Activated CD8-positive, alpha-beta T cell treated with anti-CD3 and anti-CD28 coated beads, Interleukin-2, amount 10 ng/mL, durations not matched to agents 7 days and 5 days (primary cell): Measurements from ENCODE around the gene TMEM81. TPM values are rescaled to one million over a fixed set of nuclear protein-coding genes. Genes with fewer than 3 reads are reported as not detected.

Experiments used
- ATAC-seq: fragments of 150-1000 bp; cut with Tn5 transposase; one replicate; pipeline ENCODE4 v1.10.0; 2021; ENCODE audit warnings: moderate library complexity
- CTCF ChIA-PET: fragments of 350-600 bp; sonication (Branson Sonifier 250); formaldehyde crosslinking; loops from one replicate; lab custom pipeline; 2021; ENCODE audit warnings: antibody characterized with exemption; lab: Charles Lee
- POLR2A ChIA-PET: fragments of 350-600 bp; sonication (Branson Sonifier 250); formaldehyde crosslinking; loops from one replicate; lab custom pipeline; 2021; ENCODE audit warnings: antibody characterized with exemption; lab: Charles Lee
- DNase-seq: peaks from one replicate; pipeline ENCODE4 v3.0.0-alpha.2; 2020
- H3K27ac Mint-ChIP-seq: one replicate; pipeline ENCODE4 v1.8.0; 2021; ENCODE audit warnings: mild to moderate bottlenecking, mixed read lengths
- H3K27me3 Mint-ChIP-seq: one replicate; pipeline ENCODE4 v1.8.0; 2021; ENCODE audit warnings: low read depth, mixed read lengths
- H3K36me3 Mint-ChIP-seq: one replicate; pipeline ENCODE4 v1.8.0; 2021; ENCODE audit warnings: low read depth, mixed read lengths
- H3K4me1 Mint-ChIP-seq: one replicate; pipeline ENCODE4 v1.8.0; 2021; ENCODE audit warnings: low read depth, mixed read lengths
- H3K4me3 Mint-ChIP-seq: one replicate; pipeline ENCODE4 v1.8.0; 2021; ENCODE audit warnings: mild to moderate bottlenecking, mixed read lengths
- H3K9me3 Mint-ChIP-seq: one replicate; pipeline ENCODE4 v1.8.0; 2022; ENCODE audit warnings: mixed read lengths; ENCODE audit not compliant: insufficient read depth
- total RNA-seq, 2 experiments: library from RNA; stranded (reverse); gene quantifications; one replicate each; pipeline ENCODE4 v1.2.3, GENCODE V29; 2021

The TMEM81 gene
- total RNA-seq, result 1 to 10 TPM; 2.3 to 2.8 TPM

GRCh38 chr1:205084360-205084759 lies at the start of gene TMEM81:
TMEM81 (minus strand) TSS chr1:205084460; CDS start chr1:205084320, 140 bp downstream.
- Mint-ChIP-seq H3K4me3 (no peak within 1 kb of the TSS), H3K27me3 (no peaks in the 10 kb centered on the region), H3K4me1 (no peaks in the 10 kb centered on the region), H3K9me3 (no peaks in the 10 kb centered on the region), H3K27ac (no peak within 1 kb of the TSS), H3K36me3 (peaks cover 31% of the 10 kb centered on the region)
- CTCF ChIA-PET, result interaction anchor here (11.2 kb wide), 1 partner anchor 22 kb away, joined by 81 read pairs; no protein-coding TSS in a partner anchor
- ATAC-seq (no peak), DNase-seq (no peak)
- POLR2A ChIA-PET, result no interaction called here

- no peaks in the 10 kb centered on the region for H3K36me3 Mint-ChIP-seq
- DNase-seq (no peak), ATAC-seq (no peak)
- POLR2A ChIA-PET, result no interaction called here
- H3K27me3 Mint-ChIP-seq, result no peaks in the 10 kb centered on the region
- H3K4me1 Mint-ChIP-seq, result no peaks in the 10 kb centered on the region
- H3K27ac Mint-ChIP-seq, result no peak overlapping the region
- no peaks in the 10 kb centered on the region for H3K9me3 Mint-ChIP-seq
- no peak overlapping the region for H3K4me3 Mint-ChIP-seq
- CTCF ChIA-PET, result interaction anchor here (0.6 to 1.5 kb wide), 4 partner anchors 8 to 804 kb away, joined by 3 to 7 read pairs (median 3); partner anchors contain the start of gene RBBP5
Measured at GRCh38 chr1:205133287-205133686, 49.0 kb upstream of the TMEM81 start.

GRCh38 chr1:205129447-205130029 lies 45.3 kb upstream of the TMEM81 start:
- CTCF ChIA-PET, result interaction anchor here (0.7 to 1.3 kb wide), 2 partner anchors 12 kb away, joined by 3 to 5 read pairs; no protein-coding TSS in a partner anchor
- Mint-ChIP-seq H3K4me1 (no peaks in the 10 kb centered on the region), H3K36me3 (no peaks in the 10 kb centered on the region), H3K4me3 (no peak overlapping the region), H3K27ac (no peak overlapping the region), H3K9me3 (no peaks in the 10 kb centered on the region), H3K27me3 (no peaks in the 10 kb centered on the region)
- DNase-seq, result no peak
- POLR2A ChIA-PET, result no interaction called here
- ATAC-seq, result no peak

GRCh38 chr1:205128050-205128449 lies 43.8 kb upstream of the TMEM81 start:
- H3K9me3 Mint-ChIP-seq, result no peaks in the 10 kb centered on the region
- ATAC-seq (no peak), DNase-seq (no peak)
- ChIA-PET CTCF (interaction anchor here (1.1 to 1.3 kb wide), 2 partner anchors 13 to 101 kb away, joined by 3 to 5 read pairs; no protein-coding TSS in a partner anchor), POLR2A (no interaction called here)
- no peaks in the 10 kb centered on the region for H3K27me3 Mint-ChIP-seq
- H3K36me3 Mint-ChIP-seq, result no peaks in the 10 kb centered on the region
- no peak overlapping the region for H3K4me3 Mint-ChIP-seq
- peaks cover 5% of the 10 kb centered on the region for H3K4me1 Mint-ChIP-seq
- no peak overlapping the region for H3K27ac Mint-ChIP-seq

DNA sequence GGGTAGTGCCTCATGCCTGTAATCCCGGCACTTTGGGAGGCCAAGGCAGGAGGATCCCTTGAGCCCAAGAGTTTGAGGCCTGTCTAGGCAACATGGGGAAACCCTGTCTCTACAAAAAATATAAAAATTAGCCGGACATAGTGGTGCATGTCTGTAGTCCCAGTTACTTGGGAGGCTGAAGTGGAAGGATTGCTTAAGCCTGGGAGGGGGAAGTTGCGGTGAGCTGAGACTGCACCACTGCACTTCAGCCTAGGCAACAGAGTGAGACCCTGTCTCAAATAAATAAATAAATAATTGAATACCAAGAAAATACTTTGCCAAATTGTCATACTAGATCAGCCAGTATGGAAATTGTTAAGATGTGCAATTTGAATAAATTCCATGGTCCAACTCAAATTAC lies 43.4 kb upstream of the TMEM81 start:
- DNase-seq (no peak), ATAC-seq (no peak)
- Mint-ChIP-seq H3K36me3 (no peaks in the 10 kb centered on the region), H3K9me3 (no peaks in the 10 kb centered on the region), H3K27ac (no peak overlapping the region), H3K4me1 (peaks cover 9% of the 10 kb centered on the region), H3K27me3 (no peaks in the 10 kb centered on the region), H3K4me3 (no peak overlapping the region)
- POLR2A ChIA-PET, result no interaction called here
- CTCF ChIA-PET, result interaction anchor here (1.1 to 2.8 kb wide), 2 partner anchors 14 to 102 kb away, joined by 3 to 11 read pairs; no protein-coding TSS in a partner anchor

DNA sequence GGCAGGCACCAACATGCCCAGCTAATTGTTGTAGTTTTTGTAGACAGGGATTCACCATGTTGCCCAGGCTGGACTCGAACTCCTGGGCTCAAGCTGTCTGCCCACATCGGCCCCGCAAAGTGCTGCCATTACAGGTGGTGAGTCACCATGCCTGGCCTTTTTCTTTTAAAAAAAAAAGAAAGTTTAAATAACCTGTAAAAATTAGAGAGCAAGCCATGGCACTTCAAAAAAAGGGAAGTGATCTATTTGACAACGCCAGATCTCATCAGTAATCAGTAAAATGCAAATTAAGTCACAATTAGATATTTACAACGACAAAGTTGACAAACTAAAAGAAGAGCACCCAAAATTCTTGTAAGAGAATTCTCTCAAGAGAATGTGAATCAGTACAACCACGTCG lies 40.5 kb upstream of the TMEM81 start:
- CTCF ChIA-PET, result interaction anchor here (5.1 kb wide), 1 partner anchor 16 kb away, joined by 46 read pairs; no protein-coding TSS in a partner anchor
- H3K27me3 Mint-ChIP-seq, result no peaks in the 10 kb centered on the region
- H3K9me3 Mint-ChIP-seq, result no peaks in the 10 kb centered on the region
- H3K4me3 Mint-ChIP-seq, result no peak overlapping the region
- POLR2A ChIA-PET, result no interaction called here
- no peak for ATAC-seq
- no peak for DNase-seq
- H3K36me3 Mint-ChIP-seq, result peaks cover 7% of the 10 kb centered on the region
- no peak overlapping the region for H3K27ac Mint-ChIP-seq
- peaks cover 29% of the 10 kb centered on the region for H3K4me1 Mint-ChIP-seq

GRCh38 chr1:205122489-205122882 lies 38.2 kb upstream of the TMEM81 start:
- ChIA-PET POLR2A (interaction anchor here (0.7 to 1.5 kb wide), 5 partner anchors 19 to 632 kb away, joined by 3 to 4 read pairs (median 3); partner anchors contain the start of gene NUAK2), CTCF (interaction anchor here (0.9 to 5.4 kb wide), 15 partner anchors 10 to 316 kb away, joined by 3 to 46 read pairs (median 5); partner anchors contain the start of genes DSTYK and TMCC2)
- Mint-ChIP-seq H3K4me3 (peak overlapping the region; percentile 96), H3K9me3 (no peaks in the 10 kb centered on the region), H3K4me1 (peaks cover 39% of the 10 kb centered on the region), H3K36me3 (peaks cover 14% of the 10 kb centered on the region), H3K27me3 (no peaks in the 10 kb centered on the region), H3K27ac (peak overlapping the region; percentile 99)
- ATAC-seq, result no peak
- no peak for DNase-seq

GRCh38 chr1:205121660-205122488 lies 37.6 kb upstream of the TMEM81 start, which contains the start of gene RBBP5:
RBBP5 (minus strand) TSS chr1:205121978; CDS start chr1:205121873, 105 bp downstream.
- POLR2A ChIA-PET, result interaction anchor here (0.6 to 1.6 kb wide), 10 partner anchors 10 to 134 kb away, joined by 3 to 8 read pairs (median 4); partner anchors contain the start of gene DSTYK
- CTCF ChIA-PET, result interaction anchor here (0.6 to 5.4 kb wide), 24 partner anchors 9 to 315 kb away, joined by 3 to 46 read pairs (median 4); partner anchors contain the start of genes DSTYK and TMCC2
- peak within 1 kb of the TSS; percentile 99 for H3K27ac Mint-ChIP-seq
- peaks cover 14% of the 10 kb centered on the region for H3K36me3 Mint-ChIP-seq
- no peaks in the 10 kb centered on the region for H3K27me3 Mint-ChIP-seq
- H3K4me3 Mint-ChIP-seq, result peak within 1 kb of the TSS; percentile 96
- no peaks in the 10 kb centered on the region for H3K9me3 Mint-ChIP-seq
- peak; percentile 98 for ATAC-seq
- DNase-seq, result peak; percentile 96
- H3K4me1 Mint-ChIP-seq, result peaks cover 39% of the 10 kb centered on the region

- H3K27ac Mint-ChIP-seq, result no peak overlapping the region
- no peaks in the 10 kb centered on the region for H3K9me3 Mint-ChIP-seq
- H3K36me3 Mint-ChIP-seq, result peaks cover 26% of the 10 kb centered on the region
- peaks cover 42% of the 10 kb centered on the region for H3K4me1 Mint-ChIP-seq
- POLR2A ChIA-PET, result no interaction called here
- no peak for ATAC-seq
- H3K4me3 Mint-ChIP-seq, result no peak overlapping the region
- no peaks in the 10 kb centered on the region for H3K27me3 Mint-ChIP-seq
- CTCF ChIA-PET, result interaction anchor here (1.9 to 5.4 kb wide), 2 partner anchors 9 to 110 kb away, joined by 4 to 44 read pairs; partner anchors contain the start of gene TMCC2
- DNase-seq, result no peak
Measured at GRCh38 chr1:205118752-205119151, 34.5 kb upstream of the TMEM81 start.

DNA sequence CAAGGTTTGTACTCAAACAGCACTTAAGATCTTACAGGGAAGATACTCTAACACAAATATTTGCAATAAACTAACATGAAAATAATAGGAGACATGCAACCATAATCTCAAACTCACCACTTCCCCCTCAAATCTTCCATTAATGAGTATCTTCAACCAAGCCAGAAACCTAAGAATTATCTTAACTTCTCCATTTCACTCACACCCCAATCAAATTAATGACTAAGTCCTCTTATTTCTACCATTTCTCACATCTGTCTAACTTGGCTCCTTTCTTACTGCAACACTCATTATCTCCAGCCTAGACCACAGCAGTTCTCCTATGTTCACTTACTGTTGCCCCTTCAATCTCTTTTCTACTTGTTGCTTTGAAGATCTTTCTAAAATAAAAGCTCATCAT lies 27.1 kb upstream of the TMEM81 start:
- DNase-seq (no peak), ATAC-seq (no peak)
- no peak overlapping the region for H3K27ac Mint-ChIP-seq
- peaks cover 28% of the 10 kb centered on the region for H3K36me3 Mint-ChIP-seq
- ChIA-PET POLR2A (interaction anchor here (1.3 kb wide), 1 partner anchor 10 kb away, joined by 4 read pairs; the partner anchor contains the start of gene RBBP5), CTCF (no interaction called here)
- H3K4me1 Mint-ChIP-seq, result no peaks in the 10 kb centered on the region
- no peaks in the 10 kb centered on the region for H3K27me3 Mint-ChIP-seq
- no peak overlapping the region for H3K4me3 Mint-ChIP-seq
- H3K9me3 Mint-ChIP-seq, result no peaks in the 10 kb centered on the region

- no peak overlapping the region for H3K27ac Mint-ChIP-seq
- peaks cover 35% of the 10 kb centered on the region for H3K36me3 Mint-ChIP-seq
- DNase-seq, result no peak
- CTCF ChIA-PET, result interaction anchor here (1.0 to 3.1 kb wide), 8 partner anchors 9 to 164 kb away, joined by 3 to 10 read pairs (median 4); partner anchors contain the start of gene RBBP5
- POLR2A ChIA-PET, result interaction anchor here (0.7 to 1.8 kb wide), 2 partner anchors 11 to 12 kb away, joined by 3 to 6 read pairs; partner anchors contain the start of gene RBBP5
- no peaks in the 10 kb centered on the region for H3K27me3 Mint-ChIP-seq
- H3K4me1 Mint-ChIP-seq, result no peaks in the 10 kb centered on the region
- no peak for ATAC-seq
- no peaks in the 10 kb centered on the region for H3K9me3 Mint-ChIP-seq
- no peak overlapping the region for H3K4me3 Mint-ChIP-seq
Measured at GRCh38 chr1:205109711-205110110, 25.5 kb upstream of the TMEM81 start.
